IPS DF 6.9 (cell line): ENCODE data around the gene SLC49A3.
"Not testable (repeated sequence)": the region's sequence is repeated elsewhere in the genome, so short reads cannot be mapped to it uniquely, and the experiment has no call there.

Experiments
- DNase-seq: peaks from one replicate; pipeline ENCODE4 v3.0.0-alpha.2; 2013; ENCODE audit warnings: low read depth, low spot score
- H3K27ac ChIP-seq: one replicate; pipeline ENCODE4 v1.5.1; 2013; ENCODE audit warnings: low read length, control low read depth
- H3K27me3 ChIP-seq: 2 replicates; pipeline ENCODE4 v1.6.1; 2013; ENCODE audit warnings: mild to moderate bottlenecking, low read length; ENCODE audit not compliant: control insufficient read depth, insufficient read depth
- H3K36me3 ChIP-seq: 2 replicates; pipeline ENCODE4 v1.6.1; 2013; ENCODE audit warnings: low read length; ENCODE audit not compliant: control insufficient read depth, insufficient read depth
- H3K4me1 ChIP-seq: 2 replicates; pipeline ENCODE4 v1.6.1; 2013; ENCODE audit warnings: low read length; ENCODE audit not compliant: control insufficient read depth, insufficient read depth
- H3K4me3 ChIP-seq: 2 replicates; pipeline ENCODE4 v1.5.1; 2013; ENCODE audit warnings: mild to moderate bottlenecking, low read length
- H3K9me3 ChIP-seq: 2 replicates; pipeline ENCODE4 v1.6.1; 2013; ENCODE audit warnings: low read length, inconsistent platforms; ENCODE audit not compliant: control insufficient read depth, insufficient read depth
- whole genome bisulfite sequencing: extraction: QIAGEN DNeasy Blood & Tissue Kit; methylation state at CpG from one replicate; pipeline ENCODE4 v1.1.7; 2013; ENCODE audit warnings: mixed read lengths, missing lambda C conversion rate; ENCODE audit not compliant: insufficient read length, insufficient coverage; 5-methylcytosine and 5-hydroxymethylcytosine counted together

Gene SLC49A3

DNA sequence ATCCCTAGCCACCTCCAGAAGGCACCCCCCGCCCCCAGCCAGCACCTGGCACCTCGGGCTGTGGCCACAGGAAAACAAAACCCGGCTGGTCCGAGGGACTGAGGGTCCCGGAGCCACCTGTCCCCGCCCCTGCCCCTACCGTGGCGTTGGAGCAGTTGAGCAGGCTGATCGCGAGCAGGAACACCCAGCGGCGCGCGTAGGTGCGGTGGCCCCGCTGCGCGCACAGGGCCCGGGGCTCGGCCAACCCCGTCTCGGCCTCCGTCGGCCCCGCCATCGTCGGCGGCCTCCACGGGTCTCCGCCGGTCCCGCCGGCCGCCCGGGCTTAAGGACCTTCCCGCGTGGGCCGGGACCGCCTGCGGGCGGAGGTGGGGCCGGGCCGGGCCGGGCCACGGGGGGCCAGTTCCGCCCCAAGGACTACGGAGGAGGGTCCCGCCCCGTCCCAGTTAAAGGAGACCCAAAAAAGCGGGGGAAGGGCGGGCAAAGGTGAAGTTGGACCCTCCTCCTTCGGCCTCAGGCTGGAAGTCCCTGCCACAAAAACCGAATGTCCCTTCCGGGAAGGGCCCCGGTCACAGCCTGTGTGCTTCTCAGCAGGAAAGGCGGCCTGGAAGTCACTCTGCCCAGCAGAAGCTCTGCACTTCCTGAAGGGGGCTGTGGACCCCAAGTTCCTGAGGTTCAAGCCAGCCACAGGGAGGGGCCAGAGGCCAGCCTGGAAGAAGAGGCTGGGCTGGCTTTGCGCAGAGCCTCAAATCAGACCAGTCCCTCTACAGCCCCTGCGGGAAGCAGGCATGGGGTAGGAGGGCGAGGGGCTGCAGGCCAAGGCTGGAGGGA lies at the start of gene SLC49A3:
SLC49A3 (minus strand) TSS at position 298 of the 828 bp plus-strand sequence; CDS start at position 274, 24 bp downstream.
- H3K27ac ChIP-seq: no peak within 1 kb of the TSS
- peak within 1 kb of the TSS; percentile 48; the same call in 1 of the 2 replicates for H3K4me3 ChIP-seq
- H3K4me1 ChIP-seq: peaks cover 12% of the 10 kb centered on the region

DNA sequence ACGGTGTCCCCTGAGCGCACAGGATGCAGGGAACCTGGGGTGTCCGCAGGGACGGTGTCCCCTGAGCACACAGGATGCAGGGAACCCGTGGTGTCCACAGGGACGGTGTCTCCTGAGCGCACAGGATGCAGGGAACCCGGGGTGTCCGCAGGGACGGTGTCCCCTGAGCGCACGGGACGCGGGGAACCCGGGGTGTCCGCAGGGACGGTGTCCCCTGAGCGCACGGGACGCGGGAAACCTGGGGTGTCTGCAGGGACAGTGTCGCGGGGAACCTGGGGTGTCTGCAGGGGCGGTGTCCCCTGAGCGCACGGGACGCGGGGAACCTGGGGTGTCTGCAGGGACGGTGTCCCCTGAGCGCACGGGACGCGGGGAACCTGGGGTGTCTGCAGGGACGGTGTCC lies 47.6 kb upstream of the SLC49A3 start:
- not testable (repeated sequence) for H3K4me1 ChIP-seq, DNase-seq, H3K4me3 ChIP-seq, H3K9me3 ChIP-seq, H3K27me3 ChIP-seq, H3K27ac ChIP-seq
- H3K36me3 ChIP-seq: peaks cover 43% of the 10 kb centered on the region
- no CpG with 5 or more reads among the region's 34 CpGs for WGBS

More for the DNA sequence above, at the start of gene SLC49A3:
- H3K36me3 ChIP-seq: no peaks in the 10 kb centered on the region; the same call in 1 of the 2 replicates
- no CpG with 5 or more reads among the region's 59 CpGs for WGBS
- DNase-seq: no peak
- no peaks in the 10 kb centered on the region for H3K27me3 ChIP-seq
- H3K9me3 ChIP-seq: no peaks in the 10 kb centered on the region

DNA sequence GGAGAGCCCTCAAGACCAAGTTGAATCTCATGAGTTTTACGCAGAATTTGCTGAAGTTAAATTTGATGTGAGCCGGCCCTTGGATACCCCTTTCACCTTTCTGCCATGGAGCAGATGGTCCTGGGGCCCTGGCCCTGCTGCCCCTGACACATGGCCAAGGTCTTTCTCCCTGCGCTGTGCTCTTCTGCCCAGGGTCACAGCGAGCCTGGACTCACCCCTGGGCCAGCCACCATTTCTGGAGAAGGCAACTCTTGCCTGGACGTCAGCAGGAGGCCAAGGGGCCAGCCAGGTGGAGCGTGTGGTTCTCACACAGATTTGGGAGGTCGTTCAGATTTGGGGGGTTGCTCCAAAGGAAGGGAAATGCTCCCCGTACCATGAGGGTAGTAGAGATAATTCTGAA lies 46.6 kb upstream of the SLC49A3 start:
- no CpG with 5 or more reads among the region's 8 CpGs for WGBS
- H3K4me1 ChIP-seq: no peaks in the 10 kb centered on the region; the same call in 1 of the 2 replicates
- no peak for DNase-seq
- no peaks in the 10 kb centered on the region for H3K27me3 ChIP-seq
- H3K27ac ChIP-seq: no peak overlapping the region
- H3K36me3 ChIP-seq: peaks cover 46% of the 10 kb centered on the region
- no peak overlapping the region for H3K4me3 ChIP-seq
- no peaks in the 10 kb centered on the region for H3K9me3 ChIP-seq

DNA sequence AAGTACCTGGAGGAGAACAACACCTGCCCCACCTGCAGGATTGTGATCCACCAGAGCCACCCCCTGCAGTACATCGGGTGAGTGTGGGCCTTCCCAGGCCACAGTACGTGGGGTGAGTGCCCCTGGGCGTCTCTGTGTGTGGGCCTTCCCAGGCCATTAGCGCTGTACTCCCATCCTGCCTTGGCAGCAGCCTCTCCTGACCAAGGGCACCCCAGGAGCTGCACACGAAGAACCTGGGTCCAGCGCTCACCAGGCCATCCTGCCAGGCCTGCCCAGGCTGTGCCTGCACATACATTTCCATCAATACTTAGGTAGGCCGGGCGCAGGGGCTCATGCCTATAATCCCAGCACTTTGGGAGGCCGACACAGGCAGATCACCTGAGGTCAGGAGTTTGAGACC lies 46.0 kb upstream of the SLC49A3 start:
- no peaks in the 10 kb centered on the region; the same call in 1 of the 2 replicates for H3K4me1 ChIP-seq
- no peaks in the 10 kb centered on the region for H3K27me3 ChIP-seq
- H3K27ac ChIP-seq: no peak overlapping the region
- no peak for DNase-seq
- H3K4me3 ChIP-seq: no peak overlapping the region
- no peaks in the 10 kb centered on the region for H3K9me3 ChIP-seq
- H3K36me3 ChIP-seq: peaks cover 47% of the 10 kb centered on the region
- WGBS: no CpG with 5 or more reads among the region's 9 CpGs

DNA sequence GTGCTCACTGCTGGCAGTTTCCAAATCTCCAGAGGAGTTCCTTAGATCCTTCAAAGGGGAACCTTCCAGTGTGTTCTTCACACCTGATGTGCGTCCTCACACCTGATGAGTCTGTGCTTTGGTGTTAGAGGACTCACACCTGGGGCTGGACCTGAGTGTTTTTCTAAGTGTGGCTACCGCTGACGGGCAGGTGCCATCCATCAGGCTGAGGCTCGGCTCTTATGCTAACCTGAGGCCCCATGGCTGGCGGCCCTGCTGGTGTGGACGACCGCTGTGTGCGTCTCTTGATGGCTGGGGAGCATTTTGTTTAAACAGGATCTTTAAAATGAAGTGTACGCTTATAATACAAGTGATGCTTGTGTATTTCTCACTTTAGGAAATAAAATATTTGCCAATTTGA lies 45.1 kb upstream of the SLC49A3 start:
- DNase-seq: no peak
- WGBS: no CpG with 5 or more reads among the region's 9 CpGs
- no peaks in the 10 kb centered on the region for H3K27me3 ChIP-seq
- H3K36me3 ChIP-seq: peaks cover 45% of the 10 kb centered on the region
- no peaks in the 10 kb centered on the region for H3K9me3 ChIP-seq
- H3K27ac ChIP-seq: no peak overlapping the region
- H3K4me3 ChIP-seq: no peak overlapping the region
- no peaks in the 10 kb centered on the region; the same call in 1 of the 2 replicates for H3K4me1 ChIP-seq

DNA sequence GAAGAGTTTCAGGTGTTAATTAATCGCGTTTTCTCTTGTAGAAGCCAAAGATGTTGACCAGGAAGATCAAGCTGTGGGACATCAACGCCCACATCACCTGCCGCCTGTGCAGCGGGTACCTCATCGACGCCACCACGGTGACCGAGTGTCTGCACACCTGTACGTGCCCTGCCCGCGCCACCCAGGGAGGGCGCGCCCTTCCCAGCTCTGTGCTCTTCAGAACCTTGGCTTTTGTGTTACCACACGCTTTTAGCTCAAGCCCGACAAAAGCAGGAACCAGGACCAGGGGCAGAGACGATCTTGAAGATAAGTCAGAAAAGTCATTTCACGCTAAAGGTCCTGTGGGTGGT lies 44.7 kb upstream of the SLC49A3 start:
- Histone ChIP-seq H3K36me3 (peaks cover 45% of the 10 kb centered on the region), H3K4me1 (no peaks in the 10 kb centered on the region; the same call in 1 of the 2 replicates), H3K9me3 (no peaks in the 10 kb centered on the region), H3K4me3 (no peak overlapping the region), H3K27me3 (no peaks in the 10 kb centered on the region), H3K27ac (no peak overlapping the region)
- DNase-seq: no peak
- no CpG with 5 or more reads among the region's 18 CpGs for WGBS

DNA sequence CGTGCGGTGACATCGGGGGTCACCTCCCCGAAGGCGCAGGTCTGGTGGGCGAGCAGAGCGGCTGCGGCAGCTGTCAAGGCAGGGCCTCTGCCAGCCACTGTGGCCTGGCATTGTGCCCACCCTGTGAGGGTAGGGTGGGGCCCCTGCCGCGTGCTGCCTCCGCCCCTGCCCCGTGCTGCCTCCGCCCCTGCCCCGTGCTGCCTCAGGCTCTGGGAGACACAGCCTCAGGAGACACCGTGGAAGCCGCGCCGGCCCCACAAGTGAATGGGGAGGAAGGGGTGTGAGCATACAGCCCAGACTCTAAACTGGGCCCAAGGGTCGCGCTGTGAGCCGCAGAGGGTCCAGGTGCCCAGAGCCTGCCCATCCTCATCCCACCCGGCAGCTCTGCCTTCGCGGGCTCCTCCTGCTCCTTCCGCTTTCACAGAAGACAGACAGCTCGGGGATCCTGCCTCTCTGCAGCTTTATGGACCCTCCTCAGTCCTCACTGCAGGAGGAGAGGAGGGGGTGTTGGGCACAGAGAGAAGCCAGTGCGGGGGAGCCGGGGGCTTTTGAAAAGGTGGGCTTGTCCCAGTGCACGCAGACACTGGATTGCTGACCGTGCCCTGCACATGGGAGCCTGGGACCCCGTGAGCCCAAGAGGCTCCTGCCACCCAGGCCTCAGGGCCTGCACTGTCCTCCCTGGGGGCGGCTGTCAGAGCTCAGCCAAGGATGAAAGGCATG lies 44.1 kb upstream of the SLC49A3 start:
- H3K27me3 ChIP-seq: no peaks in the 10 kb centered on the region
- no peaks in the 10 kb centered on the region for H3K9me3 ChIP-seq
- no peak for DNase-seq
- no peak overlapping the region for H3K4me3 ChIP-seq
- H3K36me3 ChIP-seq: peaks cover 45% of the 10 kb centered on the region
- H3K27ac ChIP-seq: no peak overlapping the region
- WGBS: no CpG with 5 or more reads among the region's 32 CpGs
- no peaks in the 10 kb centered on the region; the same call in 1 of the 2 replicates for H3K4me1 ChIP-seq

DNA sequence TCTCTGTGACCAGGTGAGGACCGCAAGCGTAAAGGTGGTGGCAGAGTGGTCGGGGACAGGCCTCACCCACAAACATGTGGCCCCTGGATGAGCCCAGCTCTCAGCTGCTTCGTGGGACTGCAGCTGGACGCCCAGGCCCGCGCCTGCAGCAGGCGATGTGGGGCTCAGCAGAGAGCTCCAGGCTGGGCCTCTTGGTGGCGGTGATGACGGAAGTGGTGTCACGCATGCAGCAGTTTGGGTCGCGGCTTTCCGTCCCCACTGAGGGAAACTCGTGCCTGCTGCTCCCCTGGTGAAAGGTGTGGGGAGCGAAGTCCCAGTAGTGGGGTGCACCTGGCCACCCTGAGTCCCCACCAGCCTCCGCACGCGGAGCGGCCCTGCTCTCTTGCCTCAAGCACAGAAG lies 43.5 kb upstream of the SLC49A3 start:
- Histone ChIP-seq H3K4me3 (no peak overlapping the region), H3K27ac (no peak overlapping the region), H3K27me3 (no peaks in the 10 kb centered on the region), H3K9me3 (no peaks in the 10 kb centered on the region), H3K4me1 (no peaks in the 10 kb centered on the region; the same call in 1 of the 2 replicates), H3K36me3 (peaks cover 41% of the 10 kb centered on the region)
- no peak for DNase-seq
- WGBS: no CpG with 5 or more reads among the region's 20 CpGs

DNA sequence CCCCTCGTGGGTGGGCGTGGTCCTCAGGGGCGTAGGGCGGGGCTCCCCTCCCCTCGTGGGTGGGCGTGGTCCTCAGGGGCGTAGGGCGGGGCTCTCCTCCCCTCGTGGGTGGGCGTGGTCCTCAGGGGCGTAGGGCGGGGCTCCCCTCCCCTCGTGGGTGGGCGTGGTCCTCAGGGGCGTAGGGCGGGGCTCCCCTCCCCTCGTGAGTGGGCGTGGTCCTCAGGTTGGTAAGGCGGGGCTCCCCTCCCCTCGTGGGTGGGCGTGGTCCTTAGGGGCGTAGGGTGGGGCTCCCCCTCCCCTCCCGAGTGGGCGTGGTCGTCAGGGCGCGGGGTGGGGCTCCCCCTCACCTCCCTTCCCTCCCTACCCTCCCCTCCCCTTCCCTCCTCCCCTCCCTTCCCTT lies 43.0 kb upstream of the SLC49A3 start:
- not testable (repeated sequence) for H3K4me1 ChIP-seq, H3K4me3 ChIP-seq, H3K27ac ChIP-seq, H3K9me3 ChIP-seq, H3K27me3 ChIP-seq, DNase-seq
- WGBS: no CpG with 5 or more reads among the region's 27 CpGs
- peaks cover 38% of the 10 kb centered on the region for H3K36me3 ChIP-seq

DNA sequence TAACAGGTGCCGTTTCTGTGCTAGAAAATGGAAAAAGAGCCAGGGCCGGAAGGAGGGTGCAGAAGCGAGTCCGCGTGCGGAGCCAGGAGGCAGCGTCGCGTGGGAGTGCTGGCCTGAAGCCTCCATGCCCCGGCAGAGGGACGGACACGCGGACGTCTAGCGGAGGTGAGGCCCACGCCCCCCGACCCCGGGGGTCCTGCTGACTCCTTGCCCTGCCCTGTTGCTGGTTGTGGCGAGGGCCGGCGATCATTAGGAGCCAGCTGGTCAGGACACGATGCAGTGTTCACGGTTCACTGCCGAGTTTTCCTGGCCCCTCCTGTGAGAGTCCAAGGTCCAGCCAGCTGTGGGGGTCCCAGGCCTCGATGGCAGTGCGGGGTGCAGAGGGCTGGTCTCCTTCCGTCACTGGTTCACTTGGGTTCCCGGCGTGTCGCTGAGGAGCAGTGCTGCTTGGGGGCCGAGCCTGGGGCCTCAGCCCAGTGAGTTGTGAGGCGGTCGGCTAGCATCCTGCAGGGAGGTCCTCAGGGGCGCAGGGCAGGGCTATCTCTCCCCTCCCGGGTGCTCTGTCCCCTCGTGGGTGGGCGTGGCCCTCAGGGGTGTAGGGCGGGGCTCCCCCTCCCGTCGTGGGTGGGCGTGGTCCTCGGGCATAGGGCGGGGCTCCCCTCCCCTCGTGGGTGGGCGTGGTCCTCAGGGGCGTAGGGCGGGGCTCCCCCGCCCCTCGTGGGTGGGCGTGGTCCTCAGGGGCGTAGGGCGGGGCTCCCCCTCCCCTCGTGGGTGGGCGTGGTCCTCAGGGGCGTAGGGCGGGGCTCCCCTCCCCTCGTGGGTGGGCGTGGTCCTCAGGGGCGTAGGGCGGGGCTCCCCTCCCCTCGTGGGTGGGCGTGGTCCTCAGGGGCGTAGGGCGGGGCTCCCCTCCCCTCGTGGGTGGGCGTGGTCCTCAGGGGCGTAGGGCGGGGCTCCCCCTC lies 42.3 kb upstream of the SLC49A3 start:
- H3K4me3 ChIP-seq, H3K4me1 ChIP-seq, H3K27me3 ChIP-seq, H3K9me3 ChIP-seq, DNase-seq, H3K27ac ChIP-seq: not testable (repeated sequence)
- no CpG with 5 or more reads among the region's 68 CpGs for WGBS
- peaks cover 34% of the 10 kb centered on the region for H3K36me3 ChIP-seq
